ENCODE results near the gene CES4A. TPM values are rescaled to one million over a fixed set of nuclear protein-coding genes. Genes with fewer than 3 reads are reported as not detected.
"Not testable (repeated sequence)": the region's sequence is repeated elsewhere in the genome, so short reads cannot be mapped to it uniquely, and the experiment has no call there.

CES4A gene
- polyA plus RNA-seq (ENCODE audit: insufficient read length in 4 of 4): 1 to 10 TPM; 6.7 to 9.5 (median 7.8) TPM

GRCh38 chr16:66988197-66988788 is at the start of gene CES4A:
CES4A (plus strand) TSS chr16:66988589; CDS start chr16:66988773, 184 bp downstream.
- DNase-seq (ENCODE audit: low read depth in 4 of 4, low spot score in 3 of 4): no peak

GRCh38 chr16:66939366-66939765 is 49.0 kb upstream of the CES4A start:
- no peak for DNase-seq (ENCODE audit: low read depth in 4 of 4, low spot score in 3 of 4)

GRCh38 chr16:66940236-66940635 is 48.2 kb upstream of the CES4A start:
- no peak for DNase-seq (ENCODE audit: low read depth in 4 of 4, low spot score in 3 of 4)

GRCh38 chr16:66942981-66943380 is 45.4 kb upstream of the CES4A start:
- DNase-seq (ENCODE audit: low read depth in 4 of 4, low spot score in 3 of 4): no peak

- DNase-seq (ENCODE audit: low read depth in 4 of 4, low spot score in 3 of 4): no peak
Measured at GRCh38 chr16:66943426-66944053, 44.8 kb upstream of the CES4A start.

GRCh38 chr16:66944054-66944441 is 44.3 kb upstream of the CES4A start:
- DNase-seq (ENCODE audit: low read depth in 4 of 4, low spot score in 3 of 4): no peak

GRCh38 chr16:66944971-66945370 is 43.4 kb upstream of the CES4A start:
- not testable (repeated sequence) for DNase-seq (ENCODE audit: low read depth in 4 of 4, low spot score in 3 of 4)

- no peak for DNase-seq (ENCODE audit: low read depth in 4 of 4, low spot score in 3 of 4)
Measured at GRCh38 chr16:66945939-66946338, 42.5 kb upstream of the CES4A start.

- no peak for DNase-seq (ENCODE audit: low read depth in 4 of 4, low spot score in 3 of 4)
Measured at GRCh38 chr16:66946541-66946940, 41.8 kb upstream of the CES4A start.

GRCh38 chr16:66946974-66947301 is 41.5 kb upstream of the CES4A start:
- DNase-seq (ENCODE audit: low read depth in 4 of 4, low spot score in 3 of 4): no peak

GRCh38 chr16:66947302-66948065 is 40.9 kb upstream of the CES4A start:
- DNase-seq (ENCODE audit: low read depth in 4 of 4, low spot score in 3 of 4): peak; percentile 67 to 76 (median 74)

- no peak for DNase-seq (ENCODE audit: low read depth in 4 of 4, low spot score in 3 of 4)
Measured at GRCh38 chr16:66948134-66948836, 40.1 kb upstream of the CES4A start.

- DNase-seq (ENCODE audit: low read depth in 4 of 4, low spot score in 3 of 4): no peak
Measured at GRCh38 chr16:66948837-66949225, 39.6 kb upstream of the CES4A start.

GRCh38 chr16:66949472-66949871 is 38.9 kb upstream of the CES4A start:
- DNase-seq (ENCODE audit: low read depth in 4 of 4, low spot score in 3 of 4): no peak

- DNase-seq (ENCODE audit: low read depth in 4 of 4, low spot score in 3 of 4): no peak
Measured at GRCh38 chr16:66950437-66950836, 38.0 kb upstream of the CES4A start.

GRCh38 chr16:66950971-66951790 is 37.2 kb upstream of the CES4A start:
- DNase-seq (ENCODE audit: low read depth in 4 of 4, low spot score in 3 of 4): no peak

GRCh38 chr16:66952430-66953110 is 35.8 kb upstream of the CES4A start:
- no peak for DNase-seq (ENCODE audit: low read depth in 4 of 4, low spot score in 3 of 4)

GRCh38 chr16:66953462-66954096 is 34.8 kb upstream of the CES4A start:
- DNase-seq (ENCODE audit: low read depth in 4 of 4, low spot score in 3 of 4): no peak

GRCh38 chr16:66954097-66954659 is 34.2 kb upstream of the CES4A start:
- peak in 3 of 4 donors; percentile 67 to 77 (median 69) for DNase-seq (ENCODE audit: low read depth in 4 of 4, low spot score in 3 of 4)

All from right renal pelvis (tissue), 4 donors.